H1 (cell line): ENCODE measurements around the gene HOXD4. TPM values are rescaled to one million over a fixed set of nuclear protein-coding genes. Genes with fewer than 3 reads are reported as not detected.
A peak's percentile ranks its signal among the peaks of the same experiment; 100 is the strongest.

Experiments used
- CTCF ChIA-PET: fragments of 300-600 bp; sonication (Branson Sonifier 250); formaldehyde crosslinking; loops from one replicate; lab custom pipeline; 2021; ENCODE audit not compliant: partially characterized antibody; lab: Charles Lee
- POLR2A ChIA-PET: fragments of 300-600 bp; sonication (Branson Sonifier 250); formaldehyde crosslinking; loops from one replicate; lab custom pipeline; 2021; ENCODE audit warnings: inconsistent platforms; ENCODE audit not compliant: partially characterized antibody; lab: Charles Lee
- DNase-seq, 2 experiments: peaks; one replicate each; pipeline versions ENCODE4 v3.0.0 to v3.0.0-alpha.2; 2010 to 2022; ENCODE audit warnings: low spot score in 2 of 2, low read depth in 1 of 2, mixed read lengths in 1 of 2
- FAIRE-seq: peaks from 2 replicates; lab custom pipeline; 2011; peaks lifted over from hg19 to GRCh38; lab: Jason Lieb, UNC
- H2AFZ ChIP-seq: 2 replicates; pipeline ENCODE4 v1.8.1; 2012; ENCODE audit warnings: low read length, inconsistent platforms
- H2AK5ac ChIP-seq: 2 replicates; pipeline ENCODE4 v1.6.1; 2013; ENCODE audit warnings: low read depth, low read length
- H2BK120ac ChIP-seq: replicated peaks from 2 replicates; pipeline ENCODE3; 2013; ENCODE audit warnings: low read depth, low read length, inconsistent platforms
- H2BK12ac ChIP-seq: 2 replicates; pipeline ENCODE4 v1.6.1; 2013; ENCODE audit warnings: low read depth, low read length
- H2BK15ac ChIP-seq: 2 replicates; pipeline ENCODE4 v1.6.1; 2013; ENCODE audit warnings: low read length
- H2BK20ac ChIP-seq: 2 replicates; pipeline ENCODE4 v1.6.1; 2013; ENCODE audit warnings: low read length
- H2BK5ac ChIP-seq: 2 replicates; pipeline ENCODE4 v1.6.1; 2013; ENCODE audit warnings: low read depth, low read length
- H3K14ac ChIP-seq: 2 replicates; pipeline ENCODE4 v1.6.1; 2013; ENCODE audit warnings: inconsistent platforms; ENCODE audit not compliant: insufficient read length
- H3K18ac ChIP-seq: 2 replicates; pipeline ENCODE4 v1.6.1; 2013; ENCODE audit warnings: low read length; ENCODE audit errors: extremely low read depth
- H3K23ac ChIP-seq: 2 replicates; pipeline ENCODE4 v1.6.1; 2013; ENCODE audit warnings: inconsistent platforms; ENCODE audit not compliant: insufficient read length
- H3K23me2 ChIP-seq: 2 replicates; pipeline ENCODE4 v1.6.1; 2013; ENCODE audit warnings: low read depth, low read length
- H3K27ac ChIP-seq: 2 replicates; pipeline ENCODE4 v1.6.1; 2011; ENCODE audit warnings: low read depth, low read length, inconsistent platforms
- H3K27me3 ChIP-seq, 4 experiments: replicated peaks in 1 of 4; 1 replicate in 1 of 4; 2 replicates in 3 of 4; pipeline versions ENCODE4 v1.6.1 to v1.8.1; 2011 to 2013; ENCODE audit warnings: low read length in 3 of 4, mild to moderate bottlenecking in 3 of 4, inconsistent platforms in 2 of 4, mixed read lengths in 2 of 4, moderate library complexity in 1 of 4; ENCODE audit not compliant: control insufficient read depth in 3 of 4, insufficient read depth in 3 of 4; ENCODE audit errors: extremely low read depth in 1 of 4
- H3K36me3 ChIP-seq, 4 experiments: 2 replicates each; pipeline versions ENCODE4 v1.6.1 to v1.8.1; 2011 to 2013; ENCODE audit warnings: mild to moderate bottlenecking in 4 of 4, low read length in 3 of 4, moderate library complexity in 2 of 4, control low read depth in 1 of 4, inconsistent platforms in 1 of 4; ENCODE audit not compliant: insufficient read depth in 4 of 4, control insufficient read depth in 2 of 4
- H3K4ac ChIP-seq: replicated peaks from 2 replicates; pipeline ENCODE3; 2013; ENCODE audit warnings: low read length, low read depth, mixed read lengths, inconsistent platforms; ENCODE audit not compliant: insufficient read length
- H3K4me1 ChIP-seq, 4 experiments: replicated peaks in 1 of 4; 1 replicate in 1 of 4; 2 replicates in 3 of 4; pipeline versions ENCODE4 v1.6.1 to v1.8.1; 2011 to 2013; ENCODE audit warnings: low read length in 3 of 4, inconsistent platforms in 2 of 4, mixed read lengths in 1 of 4; ENCODE audit not compliant: insufficient read depth in 4 of 4, control insufficient read depth in 3 of 4
- H3K4me2 ChIP-seq, 2 experiments: 2 replicates each; pipeline versions ENCODE4 v1.6.1 to v1.8.1; 2011 to 2013; ENCODE audit warnings: low read depth in 2 of 2, low read length in 2 of 2, control low read depth in 1 of 2, inconsistent platforms in 1 of 2, mild to moderate bottlenecking in 1 of 2; ENCODE audit not compliant: insufficient read depth in 1 of 2
- H3K4me3 ChIP-seq, 4 experiments: fragments of 200-600, 300-600 bp in 1 of 4; sonication (generic), shearing (Covaris generic), sonication (Bioruptor Twin) in 1 of 4; 2 replicates each; pipeline versions ENCODE4 v1.5.1 to v1.8.1; 2011 to 2016; ENCODE audit warnings: low read length in 4 of 4, low read depth in 3 of 4, control low read depth in 2 of 4, inconsistent platforms in 2 of 4, mild to moderate bottlenecking in 2 of 4, mixed read lengths in 1 of 4, moderate library complexity in 1 of 4; ENCODE audit not compliant: insufficient read depth in 2 of 4; ENCODE audit errors: extremely low read depth in 1 of 4
- H3K56ac ChIP-seq: replicated peaks from 2 replicates; pipeline ENCODE3; 2013; ENCODE audit warnings: low read depth, mild to moderate bottlenecking, mixed read lengths, low read length, inconsistent platforms; ENCODE audit not compliant: insufficient read length
- H3K79me1 ChIP-seq: 2 replicates; pipeline ENCODE4 v1.6.1; 2013; ENCODE audit warnings: low read depth, low read length, control low read depth
- H3K79me2 ChIP-seq, 2 experiments: 2 replicates each; pipeline versions ENCODE4 v1.6.1 to v1.8.1; 2012 to 2013; ENCODE audit warnings: low read length in 2 of 2, mild to moderate bottlenecking in 2 of 2, inconsistent platforms in 1 of 2; ENCODE audit not compliant: insufficient read depth in 2 of 2, control insufficient read depth in 1 of 2
- H3K9ac ChIP-seq, 4 experiments: replicated peaks in 1 of 4; 1 replicate in 1 of 4; 2 replicates in 3 of 4; pipeline versions ENCODE4 v1.6.1 to v1.8.1; 2011 to 2013; ENCODE audit warnings: low read depth in 3 of 4, low read length in 3 of 4, control low read depth in 2 of 4, mild to moderate bottlenecking in 2 of 4, moderate library complexity in 2 of 4, inconsistent platforms in 1 of 4; ENCODE audit errors: extremely low read depth in 1 of 4
- H3K9me3 ChIP-seq, 2 experiments: 2 replicates each; pipeline versions ENCODE4 v1.6.1 to v1.8.1; 2012 to 2013; ENCODE audit warnings: mild to moderate bottlenecking in 2 of 2, moderate library complexity in 2 of 2, control low read depth in 1 of 2, inconsistent platforms in 1 of 2, low read depth in 1 of 2, low read length in 1 of 2, mixed read lengths in 1 of 2; ENCODE audit not compliant: insufficient read depth in 2 of 2
- H4K20me1 ChIP-seq, 2 experiments: replicated peaks in 1 of 2; 2 replicates each; pipeline versions ENCODE3 to v1.8.1; 2011 to 2013; ENCODE audit warnings: inconsistent platforms in 2 of 2, low read length in 2 of 2, mild to moderate bottlenecking in 1 of 2; ENCODE audit not compliant: insufficient read depth in 2 of 2, control insufficient read depth in 1 of 2
- H4K5ac ChIP-seq: 2 replicates; pipeline ENCODE4 v1.6.1; 2013; ENCODE audit warnings: low read length, low read depth, mixed read lengths, inconsistent platforms; ENCODE audit not compliant: insufficient read length
- H4K8ac ChIP-seq: 2 replicates; pipeline ENCODE4 v1.8.0; 2013; ENCODE audit warnings: mild to moderate bottlenecking, moderate library complexity, low read length, inconsistent platforms; ENCODE audit not compliant: insufficient read depth; ENCODE audit errors: extremely low read depth
- H4K91ac ChIP-seq: replicated peaks from 2 replicates; pipeline ENCODE3; 2013; ENCODE audit warnings: low read length, mixed read lengths, inconsistent platforms; ENCODE audit not compliant: insufficient read length
- GABPA ChIP-seq: IDR thresholded peaks from 2 replicates; pipeline ENCODE4 v1.6.1; 2011; ENCODE audit warnings: mild to moderate bottlenecking, low read length, moderate library complexity, borderline replicate concordance; ENCODE audit not compliant: insufficient read depth
- RNF2 ChIP-seq: fragments of 200-900, 300-1000 bp; sonication (generic); IDR thresholded peaks from 2 replicates; pipeline ENCODE4 v1.7.1; 2016; ENCODE audit warnings: borderline replicate concordance, low read depth, mild to moderate bottlenecking, antibody characterized with exemption, low read length; ENCODE audit not compliant: poor library complexity, severe bottlenecking; ENCODE audit errors: missing control alignments
- WGBS, 2 experiments: shearing (Covaris generic) in 1 of 2; methylation state at CpG; one replicate each; pipeline versions ENCODE4 v1.1.6 to v1.1.7; 2013 to 2015; ENCODE audit warnings: low lambda C conversion rate in 2 of 2, mixed read lengths in 2 of 2, inconsistent platforms in 1 of 2, low coverage in 1 of 2, missing lambda C conversion rate in 1 of 2; ENCODE audit not compliant: insufficient replicate concordance in 2 of 2, insufficient coverage in 1 of 2, insufficient read length in 1 of 2; ENCODE audit errors: extremely low coverage in 1 of 2, missing lambda C conversion rate in 1 of 2; 5-methylcytosine and 5-hydroxymethylcytosine counted together
- polyA plus RNA-seq, 7 experiments: library from polyadenylated mRNA; depleted of rRNA in 3 of 7; stranded (reverse) in 5 of 7; unstranded in 2 of 7; fragments of >200 nt in 5 of 7; fragments of 200-250 nt in 2 of 7; gene quantifications; 1 replicate in 5 of 7; 2 replicates in 1 of 7; 4 replicates in 1 of 7; pipeline versions ENCODE4 v1.2.1 to v1.2.3, GENCODE V29; 2011 to 2013; ENCODE audit warnings: missing spikeins in 2 of 7, mixed read lengths in 2 of 7
- total RNA-seq: library from RNA; stranded (reverse); fragmentation: NEBNext Ultra II Directional; extraction: Animal tissue kit (Norgen Biotek cat#: 25700); gene quantifications from 2 replicates; pipeline ENCODE4 v1.2.1, GENCODE V29; 2021
- TF ChIP-seq, protein P1 (sequence below): IDR thresholded peaks from 2 replicates; pipeline ENCODE4 v1.6.1; 2012; ENCODE audit warnings: low read length, inconsistent platforms

HOXD4 gene
- total and polyA plus RNA-seq, 2 of the 8 experiments (the other 6 are each of a cell fraction or from before 2014, with no cell fraction given), result not detected

GRCh38 chr2:176186024-176186423 is 34.7 kb downstream of the HOXD4 start:
- POLR2A ChIA-PET, result interaction anchor here (1.5 kb wide), 1 partner anchor 11 kb away, joined by 3 read pairs; no protein-coding TSS in a partner anchor

More at GRCh38 chr2:176186024-176186423, 34.7 kb downstream of the HOXD4 start:
- Histone ChIP-seq H3K36me3 (no peaks in the 10 kb centered on the region), H3K18ac (no peak overlapping the region), H2BK5ac (no peak overlapping the region), H3K9me3 (no peaks in the 10 kb centered on the region), H4K8ac (no peak overlapping the region), H3K4me1 (peaks cover 3 to 6% (median 4%) of the 10 kb centered on the region in 4 experiments; a peak in 5 of 7 replicates), H3K9ac (no peak overlapping the region), H3K23ac (no peak overlapping the region), H4K5ac (no peak overlapping the region), H3K56ac (no peak overlapping the region), H3K23me2 (peaks cover 11% of the 10 kb centered on the region; the same call in 1 of the 2 replicates), H2BK20ac (no peak overlapping the region), H3K27ac (no peak overlapping the region)
- 82% methylated on average over 2 of the region's 2 CpGs; no CpG with 5 or more reads in 1 of the 2 experiments for WGBS, 2 experiments
- FAIRE-seq, result no peak
- CTCF ChIA-PET, result interaction anchor here (0.8 to 8.7 kb wide), 5 partner anchors 12 to 269 kb away, joined by 3 to 60 read pairs (median 5); no protein-coding TSS in a partner anchor
- TF ChIP-seq RNF2 (peak; percentile 23), GABPA (no peak)
- TF ChIP-seq, protein P1, sequence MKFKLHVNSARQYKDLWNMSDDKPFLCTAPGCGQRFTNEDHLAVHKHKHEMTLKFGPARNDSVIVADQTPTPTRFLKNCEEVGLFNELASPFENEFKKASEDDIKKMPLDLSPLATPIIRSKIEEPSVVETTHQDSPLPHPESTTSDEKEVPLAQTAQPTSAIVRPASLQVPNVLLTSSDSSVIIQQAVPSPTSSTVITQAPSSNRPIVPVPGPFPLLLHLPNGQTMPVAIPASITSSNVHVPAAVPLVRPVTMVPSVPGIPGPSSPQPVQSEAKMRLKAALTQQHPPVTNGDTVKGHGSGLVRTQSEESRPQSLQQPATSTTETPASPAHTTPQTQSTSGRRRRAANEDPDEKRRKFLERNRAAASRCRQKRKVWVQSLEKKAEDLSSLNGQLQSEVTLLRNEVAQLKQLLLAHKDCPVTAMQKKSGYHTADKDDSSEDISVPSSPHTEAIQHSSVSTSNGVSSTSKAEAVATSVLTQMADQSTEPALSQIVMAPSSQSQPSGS, result no peak
- TF ChIP-seq, all 59 proteins: peak for 1
- Histone ChIP-seq H2AK5ac (no peak overlapping the region), H2BK12ac (no peak overlapping the region), H4K20me1 (peaks cover 13 to 19% of the 10 kb centered on the region in 2 experiments), H3K79me1 (no peaks in the 10 kb centered on the region), H3K4me3 (no peak overlapping the region), H3K14ac (no peak overlapping the region), H3K79me2 (no peaks in the 10 kb centered on the region), H4K91ac (no peak overlapping the region), H2BK120ac (no peak overlapping the region), H2BK15ac (no peak overlapping the region), H3K27me3 (peaks cover 81 to 99% (median 96%) of the 10 kb centered on the region in 4 experiments), H2AFZ (no peak overlapping the region), H3K4me2 (no peak overlapping the region), H3K4ac (no peak overlapping the region)
- no peak for DNase-seq
